GM19328 (cell line): Measurements from ENCODE around the gene CXorf51B.
"Not testable (repeated sequence)": the region's sequence is repeated elsewhere in the genome, so short reads cannot be mapped to it uniquely, and the experiment has no call there.

Experiments
- ATAC-seq: cut with Tn5 transposase; IDR thresholded peaks from one replicate; pipeline ENCODE4 v1.9.1; 2021; ENCODE audit warnings: mild to moderate bottlenecking, moderate library complexity; ENCODE audit not compliant: unreplicated experiment

The CXorf51B gene

DNA sequence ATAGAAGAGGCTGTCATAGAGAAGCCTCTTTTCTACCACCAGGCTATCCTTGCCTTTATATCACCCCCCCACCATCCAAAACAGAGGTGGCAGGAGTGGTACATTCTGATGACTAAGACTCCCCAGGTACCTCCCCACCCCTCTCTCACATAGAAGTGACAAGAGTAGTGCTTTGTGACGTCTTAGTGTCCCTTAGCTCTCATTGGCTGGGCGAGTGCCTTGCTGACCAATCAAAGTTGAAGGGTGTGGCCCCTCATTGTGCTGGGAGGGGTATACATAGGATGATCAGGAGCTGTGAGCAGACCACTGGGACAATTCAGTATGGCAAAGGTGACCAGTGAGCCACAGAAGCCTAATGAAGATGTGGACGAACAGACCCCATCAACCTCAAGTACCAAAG lies at the start of gene CXorf51B:
TSS of gene CXorf51B (plus strand) at position 301 of the 400 bp plus-strand sequence. CDS start at position 322, 21 bp downstream.
- not testable (repeated sequence) for ATAC-seq

DNA sequence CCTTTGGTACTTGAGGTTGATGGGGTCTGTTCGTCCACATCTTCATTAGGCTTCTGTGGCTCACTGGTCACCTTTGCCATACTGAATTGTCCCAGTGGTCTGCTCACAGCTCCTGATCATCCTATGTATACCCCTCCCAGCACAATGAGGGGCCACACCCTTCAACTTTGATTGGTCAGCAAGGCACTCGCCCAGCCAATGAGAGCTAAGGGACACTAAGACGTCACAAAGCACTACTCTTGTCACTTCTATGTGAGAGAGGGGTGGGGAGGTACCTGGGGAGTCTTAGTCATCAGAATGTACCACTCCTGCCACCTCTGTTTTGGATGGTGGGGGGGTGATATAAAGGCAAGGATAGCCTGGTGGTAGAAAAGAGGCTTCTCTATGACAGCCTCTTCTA lies 5.1 kb downstream of the CXorf51B start, which contains the start of gene CXorf51A:
TSS of gene CXorf51A (minus strand) at position 101 of the 400 bp plus-strand sequence. CDS start at position 80, 21 bp downstream.
- ATAC-seq: not testable (repeated sequence)

DNA sequence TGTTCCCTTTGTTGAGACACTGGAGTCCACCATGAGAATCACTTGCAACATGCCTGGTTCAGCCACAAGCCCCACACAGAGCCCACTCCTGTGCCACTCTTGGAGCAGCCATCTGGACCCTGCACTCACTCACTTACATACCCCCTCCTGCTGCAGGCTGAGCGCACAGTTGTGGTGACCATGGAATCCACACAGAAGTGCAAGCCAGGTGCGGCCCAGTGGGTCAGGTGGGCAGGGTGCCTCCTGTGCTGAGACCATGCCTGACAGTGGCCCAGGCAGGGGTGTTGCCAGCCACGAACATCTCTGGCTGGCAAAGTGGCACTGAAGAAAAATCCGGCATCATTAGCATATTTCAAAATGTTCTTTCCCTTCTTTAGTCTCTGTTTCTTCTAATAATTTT lies 22.4 kb downstream of the CXorf51B start:
- ATAC-seq: no peak

DNA sequence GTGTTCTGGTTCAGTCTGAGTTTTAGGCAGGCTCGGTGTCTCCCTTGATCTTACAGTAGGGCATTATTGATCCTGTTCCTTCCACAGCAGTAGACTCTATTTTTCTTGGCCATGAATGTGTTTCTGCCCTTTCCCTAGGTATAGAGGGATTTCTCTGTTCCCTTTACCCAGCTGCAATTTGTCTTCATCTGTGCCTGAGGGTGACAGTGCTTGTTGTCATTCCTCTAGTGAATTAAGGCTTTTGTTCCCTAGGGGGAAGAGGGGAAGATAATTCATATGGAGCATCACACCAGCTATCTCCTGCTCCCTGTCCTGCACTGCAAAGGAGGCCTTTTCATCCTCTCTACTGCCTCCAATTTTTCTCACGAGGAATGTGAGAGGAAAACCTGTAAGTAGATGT lies 44.7 kb downstream of the CXorf51B start:
- no peak for ATAC-seq
